Upper lobe of right lung (tissue), 1 donor: ENCODE measurements around the gene NDUFAF7. TPM values are rescaled to one million over a fixed set of nuclear protein-coding genes. Genes with fewer than 3 reads are reported as not detected.
"Not testable (repeated sequence)": the region's sequence is repeated elsewhere in the genome, so short reads cannot be mapped to it uniquely, and the experiment has no call there.

Source experiments
- ATAC-seq: fragments of 200-7000 bp; cut with Tn5 transposase; one replicate; pipeline ENCODE4 v1.9.1; 2020; ENCODE audit warnings: mild to moderate bottlenecking, moderate library complexity
- DNase-seq: peaks from one replicate; pipeline ENCODE4 v3.0.0-alpha.2; 2020
- H3K27ac ChIP-seq: fragments of 200-600 bp; one replicate; pipeline ENCODE4 v1.8.0; 2022
- H3K27me3 ChIP-seq: fragments of 200-600 bp; one replicate; pipeline ENCODE4 v1.8.0; 2022; ENCODE audit warnings: mild to moderate bottlenecking
- H3K36me3 ChIP-seq: fragments of 200-600 bp; one replicate; pipeline ENCODE4 v1.8.0; 2022
- H3K4me1 ChIP-seq: fragments of 200-600 bp; one replicate; pipeline ENCODE4 v1.8.0; 2022
- H3K4me3 ChIP-seq: fragments of 200-600 bp; one replicate; pipeline ENCODE4 v1.8.0; 2022; ENCODE audit warnings: mild to moderate bottlenecking
- H3K9me3 ChIP-seq: fragments of 200-600 bp; one replicate; pipeline ENCODE4 v1.8.0; 2022
- intact Hi-C: fragments of 100-400 bp; cut with DNase I; formaldehyde crosslinking; loops from one replicate; pipeline ENCODE4 v1.11.0; 2022
- total RNA-seq: library from RNA; stranded (reverse); fragmentation: NEBNext Ultra II Directional; extraction: Animal tissue kit (Norgen Biotek cat#: 25700); gene quantifications from one replicate; pipeline ENCODE4 v1.2.1, GENCODE V29; 2021
- TF ChIP-seq, protein P1 (sequence below): fragments of 200-600 bp; IDR thresholded peaks from one replicate; pipeline ENCODE4 v1.8.0; 2022; ENCODE audit warnings: antibody characterized with exemption
- donor health status: DM: no; HTN: yes; CAD: no; lungs with severe emphysema.

Gene NDUFAF7
- total RNA-seq, 1 donor from 2014 or later, result 16.7 TPM

GRCh38 chr2:37198681-37199065 lies 32.8 kb upstream of the NDUFAF7 start:
- H3K4me3 ChIP-seq, result no peak overlapping the region
- peaks cover 40% of the 10 kb centered on the region for H3K36me3 ChIP-seq
- TF ChIP-seq, protein P1, sequence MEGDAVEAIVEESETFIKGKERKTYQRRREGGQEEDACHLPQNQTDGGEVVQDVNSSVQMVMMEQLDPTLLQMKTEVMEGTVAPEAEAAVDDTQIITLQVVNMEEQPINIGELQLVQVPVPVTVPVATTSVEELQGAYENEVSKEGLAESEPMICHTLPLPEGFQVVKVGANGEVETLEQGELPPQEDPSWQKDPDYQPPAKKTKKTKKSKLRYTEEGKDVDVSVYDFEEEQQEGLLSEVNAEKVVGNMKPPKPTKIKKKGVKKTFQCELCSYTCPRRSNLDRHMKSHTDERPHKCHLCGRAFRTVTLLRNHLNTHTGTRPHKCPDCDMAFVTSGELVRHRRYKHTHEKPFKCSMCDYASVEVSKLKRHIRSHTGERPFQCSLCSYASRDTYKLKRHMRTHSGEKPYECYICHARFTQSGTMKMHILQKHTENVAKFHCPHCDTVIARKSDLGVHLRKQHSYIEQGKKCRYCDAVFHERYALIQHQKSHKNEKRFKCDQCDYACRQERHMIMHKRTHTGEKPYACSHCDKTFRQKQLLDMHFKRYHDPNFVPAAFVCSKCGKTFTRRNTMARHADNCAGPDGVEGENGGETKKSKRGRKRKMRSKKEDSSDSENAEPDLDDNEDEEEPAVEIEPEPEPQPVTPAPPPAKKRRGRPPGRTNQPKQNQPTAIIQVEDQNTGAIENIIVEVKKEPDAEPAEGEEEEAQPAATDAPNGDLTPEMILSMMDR, result no peak
- peaks cover 12% of the 10 kb centered on the region for H3K4me1 ChIP-seq
- DNase-seq (no peak), ATAC-seq (no peak)
- H3K9me3 ChIP-seq, result no peaks in the 10 kb centered on the region
- intact Hi-C loops, result no loop called here
- no peaks in the 10 kb centered on the region for H3K27me3 ChIP-seq
- H3K27ac ChIP-seq, result no peak overlapping the region

GRCh38 chr2:37201208-37201607 lies 30.2 kb upstream of the NDUFAF7 start:
- intact Hi-C loops, result no loop called here
- Histone ChIP-seq H3K9me3 (no peaks in the 10 kb centered on the region), H3K36me3 (peaks cover 62% of the 10 kb centered on the region), H3K27me3 (no peaks in the 10 kb centered on the region), H3K4me1 (peaks cover 12% of the 10 kb centered on the region), H3K4me3 (no peak overlapping the region), H3K27ac (no peak overlapping the region)
- DNase-seq, result no peak
- TF ChIP-seq, protein P1, result no peak
- ATAC-seq, result no peak

DNA sequence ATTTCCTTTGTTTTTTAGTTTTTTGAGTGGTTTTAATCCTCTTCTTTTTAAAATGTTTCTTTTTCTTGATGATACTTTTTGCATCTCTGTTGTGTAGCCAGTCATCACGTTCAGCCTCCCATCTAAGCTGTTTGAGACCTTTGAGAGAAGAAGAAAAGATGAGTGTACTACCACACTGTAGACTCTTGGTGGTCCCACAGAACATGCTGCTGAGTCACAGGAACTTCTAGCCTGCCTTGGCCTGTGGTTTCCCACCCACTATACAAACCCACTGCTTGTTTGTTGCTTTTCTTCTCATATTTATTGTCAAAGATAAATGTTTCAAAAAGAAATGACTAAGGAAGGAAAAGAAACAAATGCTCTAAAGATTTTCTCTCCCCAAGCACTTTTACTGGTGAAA lies 29.7 kb upstream of the NDUFAF7 start:
- peaks cover 68% of the 10 kb centered on the region for H3K36me3 ChIP-seq
- no peak overlapping the region for H3K27ac ChIP-seq
- H3K4me3 ChIP-seq, result no peak overlapping the region
- ATAC-seq (no peak), DNase-seq (no peak)
- no peaks in the 10 kb centered on the region for H3K27me3 ChIP-seq
- intact Hi-C loops, result no loop called here
- TF ChIP-seq, protein P1, result no peak
- no peaks in the 10 kb centered on the region for H3K9me3 ChIP-seq
- peaks cover 12% of the 10 kb centered on the region for H3K4me1 ChIP-seq

- DNase-seq, result no peak
- intact Hi-C loops, result no loop called here
- TF ChIP-seq, protein P1, result no peak
- peaks cover 78% of the 10 kb centered on the region for H3K36me3 ChIP-seq
- no peak for ATAC-seq
- H3K27ac ChIP-seq, result no peak overlapping the region
- H3K9me3 ChIP-seq, result no peaks in the 10 kb centered on the region
- no peaks in the 10 kb centered on the region for H3K4me1 ChIP-seq
- no peak overlapping the region for H3K4me3 ChIP-seq
- no peaks in the 10 kb centered on the region for H3K27me3 ChIP-seq
Measured at GRCh38 chr2:37203708-37204107, 27.8 kb upstream of the NDUFAF7 start.

GRCh38 chr2:37205071-37205661 lies 26.3 kb upstream of the NDUFAF7 start:
- H3K4me1 ChIP-seq, intact Hi-C loops, ATAC-seq, H3K9me3 ChIP-seq, H3K27me3 ChIP-seq, DNase-seq, H3K27ac ChIP-seq, H3K4me3 ChIP-seq: not testable (repeated sequence)
- peaks cover 87% of the 10 kb centered on the region for H3K36me3 ChIP-seq

GRCh38 chr2:37205689-37206341 lies 25.6 kb upstream of the NDUFAF7 start:
- no peak overlapping the region for H3K27ac ChIP-seq
- H3K4me3 ChIP-seq, result no peak overlapping the region
- H3K36me3 ChIP-seq, result peaks cover 87% of the 10 kb centered on the region
- no peaks in the 10 kb centered on the region for H3K27me3 ChIP-seq
- intact Hi-C loops, result no loop called here
- TF ChIP-seq, protein P1, result no peak
- no peaks in the 10 kb centered on the region for H3K9me3 ChIP-seq
- H3K4me1 ChIP-seq, result no peaks in the 10 kb centered on the region
- DNase-seq, result no peak
- ATAC-seq, result no peak

GRCh38 chr2:37206760-37207159 lies 24.7 kb upstream of the NDUFAF7 start:
- ATAC-seq, H3K27ac ChIP-seq, H3K27me3 ChIP-seq, intact Hi-C loops, H3K4me1 ChIP-seq, H3K4me3 ChIP-seq, H3K9me3 ChIP-seq, DNase-seq: not testable (repeated sequence)
- H3K36me3 ChIP-seq, result peaks cover 87% of the 10 kb centered on the region
